GM12878 (cell line): ENCODE measurements around the gene ZNF423. TPM values are rescaled to one million over a fixed set of nuclear protein-coding genes. Genes with fewer than 3 reads are reported as not detected.

Experiments
- ATAC-seq: fragments of 200-7000 bp; cut with Tn5 transposase; 3 replicates; pipeline ENCODE4 v1.9.1; 2020; ENCODE audit warnings: mild to moderate bottlenecking, moderate library complexity
- BruUV-seq: library from RNA; stranded (reverse); fragments of 400-500 nt; replicated peaks from 2 replicates; lab custom pipeline; 2021; lab: Mats Ljungman, UMichigan
- CTCF ChIA-PET: fragments of 300-600 bp; sonication (Branson Sonifier 250); formaldehyde crosslinking; extraction: SDS; loops from one replicate; lab custom pipeline; 2021; ENCODE audit warnings: inconsistent platforms; lab: Yijun Ruan, JAX
- POLR2A ChIA-PET: fragments of 350-600 bp; formaldehyde crosslinking; extraction: SDS; loops from one replicate; lab custom pipeline; 2021; ENCODE audit warnings: inconsistent platforms; lab: Charles Lee
- RAD21 ChIA-PET: fragments of 300-600 bp; sonication (Branson Sonifier 250); formaldehyde crosslinking; loops from one replicate; lab custom pipeline; 2023; ENCODE audit warnings: antibody characterized with exemption; ENCODE audit not compliant: unreplicated experiment; lab: Charles Lee
- SMC1A ChIA-PET: fragments of 300-600 bp; sonication (Branson Sonifier 250); formaldehyde crosslinking; loops from one replicate; lab custom pipeline; 2023; ENCODE audit not compliant: unreplicated experiment, uncharacterized antibody; lab: Charles Lee
- DNase-seq: peaks from one replicate; pipeline ENCODE4 v3.0.0-alpha.2; 2011; ENCODE audit warnings: low read depth, low spot score
- FAIRE-seq: peaks from 3 replicates; lab custom pipeline; 2011; peaks lifted over from hg19 to GRCh38; lab: Jason Lieb, UNC
- H2AFZ ChIP-seq: 2 replicates; pipeline ENCODE4 v1.6.0; 2011; ENCODE audit warnings: low read depth, low read length, control low read depth; ENCODE audit not compliant: control insufficient read depth
- H3K27ac ChIP-seq: 2 replicates; pipeline ENCODE4 v1.5.1; 2011; ENCODE audit warnings: control low read depth; ENCODE audit not compliant: control insufficient read depth, insufficient read depth
- H3K27me3 ChIP-seq, 2 experiments: replicated peaks in 1 of 2; 2 replicates each; pipeline versions ENCODE4 v1.6.0 to v1.6.1; 2011; ENCODE audit warnings: low read length in 1 of 2; ENCODE audit not compliant: control insufficient read depth in 2 of 2, insufficient read depth in 2 of 2
- H3K36me3 ChIP-seq, 2 experiments: 2 replicates each; pipeline ENCODE4 v1.5.1; 2011; ENCODE audit warnings: low read length in 1 of 2; ENCODE audit not compliant: control insufficient read depth in 2 of 2, insufficient read depth in 2 of 2
- H3K4me1 ChIP-seq: 2 replicates; pipeline ENCODE4 v1.6.1; 2011; ENCODE audit warnings: mild to moderate bottlenecking, low read length, moderate library complexity, mixed read lengths; ENCODE audit not compliant: control insufficient read depth, insufficient read depth
- H3K4me2 ChIP-seq: 2 replicates; pipeline ENCODE4 v1.6.0; 2011; ENCODE audit warnings: control low read depth; ENCODE audit not compliant: control insufficient read depth, insufficient read depth
- H3K4me3 ChIP-seq: fragments of 200-600 bp; sonication (generic); 2 replicates; pipeline ENCODE4 v1.5.1; 2016
- H3K79me2 ChIP-seq: 2 replicates; pipeline ENCODE4 v1.6.0; 2011; ENCODE audit warnings: low read length; ENCODE audit not compliant: control insufficient read depth, insufficient read depth
- H3K9ac ChIP-seq: 2 replicates; pipeline ENCODE4 v1.8.0; 2011; ENCODE audit warnings: low read length, control low read depth, mixed read lengths; ENCODE audit not compliant: control insufficient read depth, insufficient read depth
- H3K9me3 ChIP-seq: replicated peaks from 3 replicates; pipeline ENCODE4 v1.5.1; 2011; ENCODE audit warnings: mild to moderate bottlenecking, low read length; ENCODE audit not compliant: control insufficient read depth, insufficient read depth
- H4K20me1 ChIP-seq: 2 replicates; pipeline ENCODE4 v1.6.0; 2011; ENCODE audit not compliant: control insufficient read depth, insufficient read depth
- ATF7 ChIP-seq: fragments of 450-650 bp; IDR thresholded peaks from 2 replicates; pipeline ENCODE4 v1.6.1; 2016; ENCODE audit warnings: low read depth, mild to moderate bottlenecking
- ESRRA ChIP-seq: IDR thresholded peaks from 2 replicates; pipeline ENCODE4 v1.6.1; 2012; ENCODE audit warnings: mild to moderate bottlenecking, low read length, improper control_type of control experiment
- ETV6 ChIP-seq, 2 experiments: fragments of 450-650 bp in 1 of 2; IDR thresholded peaks in 1 of 2; conservative IDR thresholded peaks in 1 of 2; 2 replicates each; pipeline ENCODE4 v1.6.1; 2014; ENCODE audit warnings: antibody characterized with exemption in 1 of 2, borderline replicate concordance in 1 of 2, low read depth in 1 of 2, mild to moderate bottlenecking in 1 of 2, moderate library complexity in 1 of 2
- JUNB ChIP-seq: IDR thresholded peaks from 2 replicates; pipeline ENCODE4 v1.6.1; 2016; ENCODE audit warnings: antibody characterized with exemption, mild to moderate bottlenecking
- NBN ChIP-seq: fragments of 450-650 bp; IDR thresholded peaks from 2 replicates; pipeline ENCODE4 v1.6.1; 2016
- NR2C1 ChIP-seq: fragments of 450-650 bp; IDR thresholded peaks from 2 replicates; pipeline ENCODE4 v1.6.1; 2017; ENCODE audit warnings: antibody characterized with exemption, mild to moderate bottlenecking, moderate library complexity
- NR2F1 ChIP-seq: fragments of 450-650 bp; conservative IDR thresholded peaks from 2 replicates; pipeline ENCODE4 v1.6.1; 2017; ENCODE audit warnings: mild to moderate bottlenecking
- PAX8 ChIP-seq: fragments of 450-650 bp; IDR thresholded peaks from 2 replicates; pipeline ENCODE4 v1.6.1; 2017; ENCODE audit warnings: mild to moderate bottlenecking, moderate library complexity
- POLR2AphosphoS5 ChIP-seq: IDR thresholded peaks from 2 replicates; pipeline ENCODE4 v1.6.1; 2011; ENCODE audit warnings: mild to moderate bottlenecking, low read length, inconsistent platforms
- RAD51 ChIP-seq: fragments of 450-650 bp; IDR thresholded peaks from 2 replicates; pipeline ENCODE4 v1.6.1; 2016; ENCODE audit warnings: moderate library complexity, mild to moderate bottlenecking, inconsistent platforms
- RFX5 ChIP-seq: IDR thresholded peaks from 2 replicates; pipeline ENCODE4 v1.6.1; 2011; ENCODE audit warnings: low read depth, low read length, improper control_type of control experiment
- SREBF1 ChIP-seq: IDR thresholded peaks from 2 replicates; pipeline ENCODE4 v1.6.1; 2012; ENCODE audit warnings: mild to moderate bottlenecking, low read length
- YBX1 ChIP-seq: fragments of 450-650 bp; IDR thresholded peaks from 2 replicates; pipeline ENCODE4 v1.6.1; 2016; ENCODE audit warnings: antibody characterized with exemption
- YY1 ChIP-seq: IDR thresholded peaks from 2 replicates; pipeline ENCODE4 v1.6.1; 2011; ENCODE audit warnings: low read depth, mild to moderate bottlenecking, low read length
- ZBED1 ChIP-seq: IDR thresholded peaks from 2 replicates; pipeline ENCODE4 v1.6.1; 2016; ENCODE audit warnings: borderline replicate concordance
- ZNF274 ChIP-seq: IDR thresholded peaks from one replicate; pipeline ENCODE4 v1.8.0; 2011; ENCODE audit not compliant: insufficient read length, insufficient read depth
- WGBS: methylation state at CpG from one replicate; pipeline ENCODE4 v1.1.6; 2016; ENCODE audit warnings: low lambda C conversion rate; ENCODE audit not compliant: insufficient replicate concordance, insufficient coverage; ENCODE audit errors: missing lambda C conversion rate; 5-methylcytosine and 5-hydroxymethylcytosine counted together
- in situ Hi-C: fragments of 300-500 bp; cut with MboI; formaldehyde crosslinking; loops from 9 replicates; pipeline ENCODE4 v1.14.3; 2018; ENCODE audit warnings: mixed read lengths
- intact Hi-C: fragments of 100-400 bp; cut with micrococcal nuclease; formaldehyde crosslinking; loops from one replicate; pipeline ENCODE4 v1.14.2; 2022; ENCODE audit not compliant: unreplicated experiment
- polyA plus RNA-seq, 11 experiments: library from polyadenylated mRNA; depleted of rRNA in 4 of 11; unstranded in 6 of 11; stranded (reverse) in 5 of 11; fragments of >200 nt; fragmentation: Nextera tagmentation in 4 of 11; fragmentation: Illumina TruSeq in 1 of 11; extraction: Ambion mirVana in 4 of 11; extraction: Trizol in 1 of 11; gene quantifications; 1 replicate in 1 of 11; 2 replicates in 10 of 11; pipeline versions ENCODE4 v1.2.1 to v1.2.3, GENCODE V29; 2011 to 2016; ENCODE audit warnings: inconsistent platforms in 2 of 11, missing spikeins in 2 of 11, low read depth in 1 of 11
- total RNA-seq, 4 experiments: library from RNA; depleted of rRNA in 3 of 4; stranded (reverse); fragments of >200 nt in 3 of 4; fragmentation: Illumina TruSeq in 1 of 4; extraction: Trizol in 1 of 4; gene quantifications; 2 replicates each; pipeline versions ENCODE4 v1.2.1 to v1.2.3, GENCODE V29; 2013 to 2021

ZNF423 gene
- total and polyA plus RNA-seq, 10 of the 15 experiments (the other 5 are each of a cell fraction or from before 2014, with no cell fraction given): 0.03 to 0.64 (median 0.10) TPM

DNA sequence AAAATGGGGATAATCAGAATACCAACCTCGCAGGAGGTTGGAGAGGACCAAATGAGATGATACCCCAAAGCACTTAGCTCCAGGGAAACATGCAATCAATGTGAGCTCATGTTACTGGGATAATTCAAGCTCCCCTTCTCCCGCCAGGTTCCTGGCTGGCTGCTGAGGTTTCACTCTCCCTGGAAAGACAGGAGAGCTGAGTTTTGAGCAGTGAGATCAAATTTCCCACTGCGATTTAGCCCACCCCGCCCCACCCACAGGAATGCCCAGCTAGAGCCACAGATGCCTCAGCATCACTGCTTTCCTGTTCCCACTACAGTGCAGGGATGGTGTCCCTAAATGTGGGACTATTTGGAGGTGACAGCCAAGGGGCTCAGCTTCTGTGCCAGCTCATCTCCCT, 56.7 kb downstream of the ZNF423 start:
- peaks cover 5% of the 10 kb centered on the region; the same call in 1 of the 2 replicates for H3K4me1 ChIP-seq
- peaks cover 0 to 3% of the 10 kb centered on the region in 2 experiments; a peak in 2 of 4 replicates for H3K27me3 ChIP-seq
- TF ChIP-seq YBX1 (no peak), JUNB (no peak), ZNF274 (no peak), PAX8 (no peak), SREBF1 (no peak), NBN (no peak), ATF7 (no peak)
- no peak for FAIRE-seq
- no peaks in the 10 kb centered on the region for H3K79me2 ChIP-seq
- no peak overlapping the region for H3K4me2 ChIP-seq
- CTCF ChIA-PET: no interaction called here
- H3K4me3 ChIP-seq: no peak overlapping the region
- DNase-seq: no peak
- no peak overlapping the region for H3K27ac ChIP-seq
- intact Hi-C loops: no loop called here
- 14% methylated on average over 4 of the region's 4 CpGs for WGBS
- ATAC-seq: no peak
- SMC1A ChIA-PET: interaction anchor here (1.4 kb wide), 1 partner anchor 8 kb away, joined by 3 read pairs; no protein-coding TSS in a partner anchor
- no peaks in the 10 kb centered on the region for H3K9me3 ChIP-seq
- H3K9ac ChIP-seq: no peak overlapping the region
- in situ Hi-C loops: no loop called here
- no TSS peak for BruUV-seq
- RAD21 ChIA-PET: no interaction called here
- no peaks in the 10 kb centered on the region for H4K20me1 ChIP-seq
- POLR2A ChIA-PET: no interaction called here
- H2AFZ ChIP-seq: no peak overlapping the region
- no peaks in the 10 kb centered on the region for H3K36me3 ChIP-seq

DNA sequence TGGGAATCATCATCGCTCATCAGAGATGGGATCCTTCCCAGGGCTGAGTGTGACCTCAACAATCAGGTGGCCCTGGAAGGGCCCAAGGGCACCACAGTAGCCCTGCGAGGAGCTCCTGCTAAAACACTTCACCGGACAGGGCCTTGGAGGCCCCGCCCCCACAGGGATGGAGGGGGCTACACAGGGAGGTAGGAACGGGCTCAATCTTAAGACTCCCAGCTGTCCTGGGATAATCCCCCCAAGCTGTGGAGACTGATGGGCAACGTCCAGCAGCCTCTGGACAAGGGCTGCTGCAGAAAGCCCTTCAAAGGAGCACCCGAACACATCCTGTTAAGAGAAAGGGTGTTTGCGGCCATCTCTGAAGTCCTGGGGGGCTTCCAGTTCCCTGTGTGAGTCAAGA, 60.4 kb downstream of the ZNF423 start:
- Histone ChIP-seq H3K27me3 (peaks cover 0 to 7% of the 10 kb centered on the region in 2 experiments; a peak in 2 of 4 replicates), H3K9me3 (no peaks in the 10 kb centered on the region), H3K36me3 (no peaks in the 10 kb centered on the region), H4K20me1 (no peaks in the 10 kb centered on the region), H3K4me2 (no peak overlapping the region), H2AFZ (no peak overlapping the region), H3K4me3 (no peak overlapping the region), H3K9ac (no peak overlapping the region), H3K27ac (no peak overlapping the region), H3K79me2 (no peaks in the 10 kb centered on the region), H3K4me1 (peaks cover 3% of the 10 kb centered on the region; the same call in 1 of the 2 replicates)
- ChIA-PET RAD21 (no interaction called here), SMC1A (interaction anchor here (0.6 kb wide), 1 partner anchor 25 kb away, joined by 3 read pairs; no protein-coding TSS in a partner anchor), CTCF (no interaction called here), POLR2A (no interaction called here)
- ATAC-seq (no peak), DNase-seq (no peak), FAIRE-seq (no peak)
- intact Hi-C loops: no loop called here
- no TSS peak for BruUV-seq
- no peak for TF ChIP-seq RFX5
- no peak for TF ChIP-seq NR2F1
- no peak for TF ChIP-seq ESRRA
- TF ChIP-seq ETV6 (conservative IDR thresholded peaks at IDR 0.05 in 1 of 2, IDR thresholded peaks at IDR 0.05 in 1 of 2; ENCODE audit: borderline replicate concordance in 1 of 2, low read depth in 1 of 2): no peak
- no peak for TF ChIP-seq NR2C1
- no peak for TF ChIP-seq POLR2AphosphoS5
- no peak for TF ChIP-seq RAD51
- TF ChIP-seq ZBED1: no peak
- no peak for TF ChIP-seq YY1
- in situ Hi-C loops: no loop called here
- 21% methylated on average over 8 of the region's 8 CpGs for WGBS
